Kidney epithelial cell (primary cell): ENCODE results near the gene DLG2. TPM values are rescaled to one million over a fixed set of nuclear protein-coding genes. Genes with fewer than 3 reads are reported as not detected.

Experiments
- DNase-seq: peaks from one replicate; pipeline ENCODE4 v3.0.0-alpha.2; 2010; ENCODE audit warnings: low read depth
- H3K27me3 ChIP-seq: 2 replicates; pipeline ENCODE4 v1.6.0; 2011; ENCODE audit warnings: low read length; ENCODE audit not compliant: control insufficient read depth, insufficient read depth
- H3K36me3 ChIP-seq: 2 replicates; pipeline ENCODE4 v1.5.1; 2011; ENCODE audit warnings: low read length; ENCODE audit not compliant: control insufficient read depth, insufficient read depth
- H3K4me3 ChIP-seq: 2 replicates; pipeline ENCODE4 v1.5.1; 2011; ENCODE audit warnings: low read depth, mild to moderate bottlenecking, control low read depth, low read length
- total RNA-seq: library from RNA; depleted of rRNA; stranded (reverse); fragments of >200 nt; gene quantifications from 2 replicates; pipeline ENCODE4 v1.2.3, GENCODE V29; 2015
- TF ChIP-seq, protein P1 (sequence below): IDR thresholded peaks from 2 replicates; pipeline ENCODE4 v1.5.1; 2011; ENCODE audit warnings: mild to moderate bottlenecking, moderate library complexity, low read length, control low read depth, inconsistent platforms; ENCODE audit not compliant: insufficient read depth, poor library complexity, severe bottlenecking

The DLG2 gene
- total RNA-seq, 1 donor from 2014 or later, result 0.75 TPM

DNA sequence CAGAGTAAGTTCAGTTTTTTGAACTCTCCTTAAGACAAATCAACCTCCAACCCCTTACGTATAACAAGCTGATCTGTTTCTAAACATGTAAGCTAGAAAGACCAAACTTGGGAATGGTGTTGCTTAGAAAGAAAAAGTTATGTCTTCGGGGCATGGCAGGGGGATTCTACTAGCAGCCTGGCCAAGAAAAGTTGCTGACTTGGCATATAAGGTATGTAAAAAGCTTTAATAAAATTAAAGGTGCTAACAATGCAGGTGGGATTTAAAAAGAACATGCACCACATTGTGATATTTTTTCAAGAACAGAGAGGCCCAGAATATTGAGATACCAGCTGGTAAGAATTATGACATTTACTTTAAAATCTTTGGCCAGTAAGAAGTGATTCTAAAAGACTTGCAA is 1929.6 kb downstream of the DLG2 start:
- Histone ChIP-seq H3K27me3 (no peaks in the 10 kb centered on the region), H3K36me3 (no peaks in the 10 kb centered on the region), H3K4me3 (no peak overlapping the region)
- TF ChIP-seq, protein P1, sequence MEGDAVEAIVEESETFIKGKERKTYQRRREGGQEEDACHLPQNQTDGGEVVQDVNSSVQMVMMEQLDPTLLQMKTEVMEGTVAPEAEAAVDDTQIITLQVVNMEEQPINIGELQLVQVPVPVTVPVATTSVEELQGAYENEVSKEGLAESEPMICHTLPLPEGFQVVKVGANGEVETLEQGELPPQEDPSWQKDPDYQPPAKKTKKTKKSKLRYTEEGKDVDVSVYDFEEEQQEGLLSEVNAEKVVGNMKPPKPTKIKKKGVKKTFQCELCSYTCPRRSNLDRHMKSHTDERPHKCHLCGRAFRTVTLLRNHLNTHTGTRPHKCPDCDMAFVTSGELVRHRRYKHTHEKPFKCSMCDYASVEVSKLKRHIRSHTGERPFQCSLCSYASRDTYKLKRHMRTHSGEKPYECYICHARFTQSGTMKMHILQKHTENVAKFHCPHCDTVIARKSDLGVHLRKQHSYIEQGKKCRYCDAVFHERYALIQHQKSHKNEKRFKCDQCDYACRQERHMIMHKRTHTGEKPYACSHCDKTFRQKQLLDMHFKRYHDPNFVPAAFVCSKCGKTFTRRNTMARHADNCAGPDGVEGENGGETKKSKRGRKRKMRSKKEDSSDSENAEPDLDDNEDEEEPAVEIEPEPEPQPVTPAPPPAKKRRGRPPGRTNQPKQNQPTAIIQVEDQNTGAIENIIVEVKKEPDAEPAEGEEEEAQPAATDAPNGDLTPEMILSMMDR, result no peak
- no peak for DNase-seq

DNA sequence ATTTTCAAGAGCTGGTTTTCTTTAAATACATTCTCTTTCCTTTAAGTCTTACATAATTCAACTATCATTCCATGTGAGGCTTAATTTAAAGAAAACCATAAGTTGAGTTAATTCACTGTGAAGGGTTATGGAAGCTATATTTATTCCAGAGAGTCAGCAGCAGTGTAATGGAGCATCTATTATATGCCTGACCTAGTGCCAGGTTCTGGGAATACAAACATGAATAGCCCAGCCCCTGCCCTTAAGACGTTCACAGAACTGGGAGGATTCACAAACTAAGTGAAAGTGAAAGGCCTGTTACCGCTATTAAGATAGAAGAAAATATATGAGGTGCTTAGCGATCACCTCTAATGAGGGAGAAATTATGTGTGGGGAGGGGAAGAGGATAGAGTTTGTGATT is 1932.1 kb downstream of the DLG2 start:
- TF ChIP-seq, protein P1, result no peak
- Histone ChIP-seq H3K36me3 (no peaks in the 10 kb centered on the region), H3K27me3 (no peaks in the 10 kb centered on the region), H3K4me3 (no peak overlapping the region)
- no peak for DNase-seq

DNA sequence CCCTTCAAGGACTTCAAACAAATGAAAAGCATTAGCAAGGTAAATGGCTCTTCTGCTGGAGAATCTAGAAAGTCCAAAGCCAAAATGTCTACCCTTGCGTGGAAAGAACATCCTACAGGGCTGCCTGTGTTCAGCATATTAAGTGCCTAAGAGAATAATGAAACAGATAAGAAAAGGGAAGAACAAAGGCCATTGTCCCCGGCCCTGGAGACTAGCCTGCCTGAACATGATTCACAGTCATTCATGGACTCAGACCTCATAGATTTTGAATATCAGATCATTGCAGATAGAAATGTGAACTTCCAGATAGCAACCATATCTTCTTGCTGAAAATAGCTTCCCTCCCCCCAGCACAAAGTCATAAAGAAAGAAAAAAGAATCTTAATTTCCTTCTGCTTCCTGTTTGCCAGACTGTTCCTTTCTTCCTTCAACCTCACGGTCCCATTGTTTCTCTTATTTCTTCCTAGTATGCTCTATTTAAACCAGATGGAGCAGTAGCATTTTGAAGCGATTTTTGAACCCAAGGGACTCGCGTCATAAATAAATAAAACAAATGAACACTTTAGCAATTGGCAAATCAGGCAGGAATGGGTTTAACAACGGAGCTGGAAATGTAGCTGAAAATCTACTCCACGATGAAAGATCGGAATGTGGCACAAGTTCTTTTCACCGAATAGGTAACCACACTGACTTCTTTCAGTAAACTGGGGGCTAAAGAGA is 1932.8 kb downstream of the DLG2 start:
- TF ChIP-seq, protein P1, result no peak
- no peak overlapping the region for H3K4me3 ChIP-seq
- no peaks in the 10 kb centered on the region for H3K27me3 ChIP-seq
- no peak for DNase-seq
- H3K36me3 ChIP-seq, result no peaks in the 10 kb centered on the region

DNA sequence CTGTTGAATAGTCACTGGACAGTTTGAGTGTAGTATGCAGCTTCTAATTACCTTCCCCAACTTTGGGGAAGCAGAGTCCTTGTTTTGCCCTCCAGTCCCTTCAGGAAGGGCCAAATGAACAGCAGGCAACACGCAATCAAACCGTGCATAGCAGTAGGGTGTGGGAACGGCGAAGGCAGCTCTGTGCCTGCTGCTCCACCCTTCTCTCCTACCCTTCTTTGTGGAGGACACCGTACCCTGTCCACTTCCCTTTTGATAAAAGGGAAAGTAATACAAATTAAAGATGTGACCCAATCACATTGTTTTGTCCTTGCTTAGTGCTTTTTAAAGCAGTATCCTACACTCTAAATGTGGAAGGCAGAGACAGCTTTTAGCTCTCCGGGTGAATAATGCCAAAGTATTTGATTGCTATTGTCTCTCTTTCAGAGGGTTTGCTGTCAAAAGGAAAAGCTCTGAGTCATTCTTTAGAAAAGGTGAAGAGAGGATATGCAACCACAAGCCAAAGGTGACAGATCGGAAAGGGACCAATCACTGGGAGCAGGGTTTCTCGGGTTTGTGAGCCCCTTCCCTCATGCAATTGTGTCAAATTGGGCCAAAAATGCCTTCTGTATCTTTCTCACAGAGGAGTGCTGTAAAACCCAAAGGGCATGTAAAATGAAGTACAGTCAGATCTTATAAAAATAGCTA is 1933.7 kb downstream of the DLG2 start:
- H3K4me3 ChIP-seq, result no peak overlapping the region
- H3K27me3 ChIP-seq, result no peaks in the 10 kb centered on the region
- DNase-seq, result no peak
- H3K36me3 ChIP-seq, result no peaks in the 10 kb centered on the region
- TF ChIP-seq, protein P1, result no peak

DNA sequence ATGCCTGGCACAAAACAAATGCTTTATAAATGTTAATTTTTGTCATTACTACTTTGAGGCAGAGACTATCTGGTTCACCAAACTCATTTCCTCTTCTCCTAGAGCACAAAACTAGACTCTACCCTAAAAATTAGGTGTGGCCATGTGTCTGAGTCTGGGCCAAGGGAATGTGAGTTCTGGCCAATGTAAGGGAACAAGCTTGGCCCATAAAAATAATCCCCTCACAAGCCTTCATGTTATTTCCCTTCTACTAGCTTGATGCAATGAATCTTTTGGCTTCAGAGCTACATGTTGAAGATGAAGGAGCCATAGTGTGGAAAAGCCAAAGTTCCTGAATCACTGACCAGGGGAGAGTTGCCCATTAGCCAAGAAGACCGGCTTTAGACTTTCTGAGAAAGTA is 1934.5 kb downstream of the DLG2 start:
- Histone ChIP-seq H3K4me3 (no peak overlapping the region), H3K27me3 (no peaks in the 10 kb centered on the region), H3K36me3 (no peaks in the 10 kb centered on the region)
- TF ChIP-seq, protein P1, result no peak
- DNase-seq, result no peak
